Fibroblast of skin of right quadriceps (primary cell): Measurements from ENCODE around the gene VARS1.

ENCODE experiments used
- DNase-seq: peaks from one replicate; pipeline ENCODE4 v3.0.0-alpha.2; 2013

VARS1 gene

DNA sequence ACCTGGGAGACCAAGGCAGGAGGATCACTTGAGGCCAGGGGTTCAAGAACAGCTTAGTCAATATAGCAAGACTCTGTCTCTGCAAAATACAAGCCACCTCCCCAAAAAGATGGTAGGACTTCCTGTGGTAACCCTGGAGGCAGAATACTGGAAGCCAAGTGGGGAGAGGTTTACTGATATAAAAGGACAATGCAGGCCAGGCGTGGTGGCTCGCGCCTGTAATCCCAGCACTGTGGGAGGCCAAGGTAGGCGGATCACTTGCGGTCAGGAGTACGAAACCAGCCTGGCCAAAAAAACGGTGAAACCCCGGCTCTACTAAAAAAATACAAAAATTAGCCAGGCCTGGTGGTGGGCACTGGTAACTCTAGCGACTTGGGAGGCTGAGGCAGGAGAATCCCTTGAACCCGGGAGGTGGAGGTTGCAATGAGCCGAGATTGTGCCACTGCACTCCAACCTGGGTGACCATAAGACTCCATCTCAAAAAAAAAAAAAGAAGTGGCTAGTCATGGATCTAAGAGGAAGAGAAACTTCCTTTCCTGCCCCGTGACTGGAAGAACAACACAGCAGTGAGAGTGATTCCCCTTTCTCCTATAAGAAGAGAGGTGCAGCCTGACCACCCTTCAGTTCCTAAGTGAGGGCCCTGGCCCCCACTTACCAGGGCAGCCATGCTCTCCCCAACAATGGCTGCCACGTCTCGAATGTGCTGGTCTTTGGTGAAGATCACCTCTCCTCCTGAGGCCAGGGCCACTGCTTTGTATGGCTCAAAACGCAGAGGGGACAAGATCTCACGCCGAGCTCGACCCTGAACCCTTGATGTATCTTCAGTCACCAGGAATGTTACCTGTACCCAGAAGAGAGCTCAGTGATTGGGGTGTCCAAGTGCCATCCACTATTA, 26.9 kb downstream of the VARS1 start:
- DNase-seq = no peak

GRCh38 chr6:31767096-31767645, 28.4 kb downstream of the VARS1 start:
- DNase-seq = no peak

DNA sequence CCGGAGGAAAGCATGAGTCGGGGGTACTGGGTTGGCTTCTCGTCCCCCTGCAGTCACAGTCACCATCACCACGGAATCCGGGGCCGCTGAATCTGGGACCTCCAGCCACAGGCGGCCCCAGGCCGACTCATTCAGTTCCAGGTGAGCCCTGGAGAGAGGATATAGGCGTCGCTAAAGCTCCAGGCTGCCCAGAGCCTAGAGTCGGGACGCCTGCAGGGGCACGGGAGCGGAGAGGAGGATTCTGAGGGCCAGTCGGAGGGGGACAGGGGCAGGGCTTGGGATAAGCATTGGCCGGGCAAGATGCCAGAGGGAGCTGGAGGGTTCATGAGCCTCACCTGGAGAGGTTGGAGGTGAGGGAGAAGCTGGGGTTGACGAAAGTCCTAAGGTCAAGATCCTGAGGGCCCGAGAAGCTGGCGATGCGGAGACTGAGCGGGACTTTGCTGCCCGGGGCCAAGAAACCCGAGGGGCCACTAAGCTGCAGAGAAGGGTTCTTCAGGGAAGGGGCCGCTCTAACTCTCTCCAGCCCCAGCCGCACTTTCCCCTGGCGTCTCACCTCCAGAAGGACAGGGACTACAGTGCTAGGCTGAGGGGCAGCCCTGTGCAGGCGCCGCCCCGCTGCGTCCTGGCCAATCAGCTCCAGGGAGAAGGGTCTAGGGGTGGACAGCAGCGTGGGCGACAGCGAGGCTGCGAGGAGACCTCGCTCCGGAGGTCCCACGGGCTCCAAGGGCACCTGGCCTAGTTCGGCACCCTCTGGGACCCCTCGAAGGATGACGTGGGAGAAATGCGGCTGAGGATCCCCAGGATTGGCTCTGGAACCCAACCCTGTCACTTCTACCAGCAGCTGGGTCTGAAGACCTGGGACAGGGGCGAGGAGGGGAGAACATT, 29.4 kb downstream of the VARS1 start:
- DNase-seq = no peak

DNA sequence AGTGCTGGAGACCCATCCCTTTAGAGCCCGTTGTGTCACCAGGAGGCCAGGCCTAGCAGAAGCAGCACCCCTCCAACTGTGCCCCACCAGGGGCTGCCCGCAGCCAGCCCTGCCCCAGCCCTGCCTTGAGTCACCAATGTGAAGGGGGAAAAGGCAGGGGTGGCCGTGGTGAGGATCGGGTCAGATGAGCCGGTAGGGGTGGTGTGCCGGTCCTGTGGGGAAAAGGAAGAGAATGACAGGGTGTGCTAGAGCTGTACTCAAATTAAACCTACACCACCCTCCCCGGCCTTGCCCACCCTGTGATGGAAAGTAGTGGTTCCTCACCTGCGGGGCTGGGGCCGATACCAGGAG, 30.0 kb downstream of the VARS1 start:
- no peak for DNase-seq

- DNase-seq = no peak
Observed at GRCh38 chr6:31764198-31764597, 31.4 kb downstream of the VARS1 start.

- DNase-seq = peak; percentile 75
Observed at GRCh38 chr6:31763619-31763940, 32.0 kb downstream of the VARS1 start.

- no peak for DNase-seq
Observed at GRCh38 chr6:31762878-31763618, 32.5 kb downstream of the VARS1 start.

- no peak for DNase-seq
Observed at GRCh38 chr6:31762356-31762755, 33.2 kb downstream of the VARS1 start, which contains the start of gene SAPCD1. TSS of gene SAPCD1 (plus strand) at chr6:31762656. CDS start at chr6:31763055, 399 bp downstream.

DNA sequence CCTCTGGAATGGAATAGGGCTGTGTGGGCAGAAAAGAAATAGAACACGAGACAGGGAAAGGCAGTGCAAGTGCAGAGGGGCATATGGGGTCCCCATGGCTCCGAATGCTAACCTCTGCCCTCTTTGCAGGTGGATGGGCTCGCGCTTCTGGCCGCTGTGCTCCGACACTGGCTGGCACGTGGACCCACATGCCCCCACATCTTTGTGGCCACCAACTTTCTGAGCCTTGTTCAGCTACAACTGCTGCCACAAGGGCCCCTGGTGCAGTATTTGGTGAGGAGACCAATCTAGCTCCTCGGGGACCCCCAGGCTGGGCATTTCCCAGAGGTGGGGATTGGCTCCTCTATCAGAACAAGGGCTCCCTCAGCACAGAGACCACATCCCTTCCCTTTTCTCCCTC, 34.2 kb downstream of the VARS1 start:
- no peak for DNase-seq

DNA sequence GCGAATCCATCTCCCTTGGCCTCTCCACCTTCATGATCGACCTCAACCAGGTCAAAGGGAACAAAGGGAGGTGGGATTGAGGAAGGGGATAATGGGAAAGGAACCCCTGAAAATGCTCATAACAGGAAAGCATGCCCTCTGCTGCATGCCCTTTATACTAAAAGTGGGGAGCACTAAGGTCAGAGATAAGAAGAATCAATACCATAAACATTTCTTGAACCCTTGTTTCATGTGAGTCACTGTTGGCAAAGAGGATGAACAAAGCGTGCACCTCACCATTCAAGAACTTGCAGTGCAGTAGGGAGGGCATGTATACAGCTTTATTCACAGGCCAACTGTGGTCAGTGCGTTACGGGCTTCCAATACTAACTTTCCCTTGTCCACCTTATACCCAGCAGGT, 34.8 kb downstream of the VARS1 start:
- DNase-seq = no peak

GRCh38 chr6:31758281-31758680, 37.3 kb downstream of the VARS1 start:
- no peak for DNase-seq

- DNase-seq = peak; percentile 77
Observed at GRCh38 chr6:31752739-31753319, 42.7 kb downstream of the VARS1 start.

GRCh38 chr6:31750411-31751022, 45.0 kb downstream of the VARS1 start:
- no peak for DNase-seq

DNA sequence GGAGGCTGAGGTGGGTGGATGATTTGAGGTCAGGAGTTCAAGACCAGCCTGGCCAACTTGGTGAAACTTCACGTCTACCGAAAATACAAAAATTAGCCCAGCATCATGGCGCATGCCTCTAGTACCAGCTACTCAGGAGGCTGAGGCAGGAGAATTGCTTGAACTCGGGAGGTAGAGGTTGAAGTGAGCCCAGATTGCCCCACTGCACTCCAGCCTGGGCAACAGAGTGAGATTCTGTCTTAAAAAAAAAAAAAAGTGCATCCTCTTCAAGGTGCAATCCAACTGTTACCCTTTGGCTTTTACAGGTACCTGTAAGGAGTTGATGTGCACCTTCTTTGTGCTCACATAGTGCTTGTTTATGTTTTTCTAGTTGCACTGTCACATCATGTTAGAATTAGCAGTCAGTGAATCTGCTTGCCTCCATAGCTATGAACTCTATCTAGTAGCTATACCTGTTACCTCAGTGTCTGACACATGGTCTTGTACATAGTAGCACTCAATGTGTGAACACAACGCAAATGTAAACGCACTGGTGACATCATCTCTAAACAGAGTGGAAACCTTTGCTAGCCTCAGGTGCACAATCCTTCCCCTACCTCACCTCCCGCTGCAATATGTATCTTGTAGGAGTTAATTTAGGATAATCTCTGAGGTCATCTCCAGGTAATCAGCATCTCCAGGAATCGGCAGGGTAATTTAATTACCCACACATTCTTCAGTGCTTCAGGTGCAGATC, 46.1 kb downstream of the VARS1 start:
- DNase-seq = no peak
